Osteoblast (primary cell): ENCODE measurements around the gene CACNA2D3. TPM values are rescaled to one million over a fixed set of nuclear protein-coding genes. Genes with fewer than 3 reads are reported as not detected.
A peak's percentile ranks its signal among the peaks of the same experiment; 100 is the strongest.

Experiments used
- DNase-seq: peaks from one replicate; pipeline ENCODE4 v3.0.0; 2011; ENCODE audit warnings: low spot score, mixed read lengths; ENCODE audit not compliant: insufficient read length; ENCODE audit errors: missing footprints
- H2AFZ ChIP-seq: 2 replicates; pipeline ENCODE4 v1.6.0; 2011; ENCODE audit warnings: mild to moderate bottlenecking, low read length
- H3K27ac ChIP-seq: 2 replicates; pipeline ENCODE4 v1.5.1; 2011; ENCODE audit warnings: mild to moderate bottlenecking, low read depth, low read length, moderate library complexity
- H3K27me3 ChIP-seq: 2 replicates; pipeline ENCODE4 v1.6.0; 2012; ENCODE audit warnings: mild to moderate bottlenecking, control low read depth, inconsistent platforms, low read length, moderate library complexity; ENCODE audit not compliant: insufficient read depth
- H3K36me3 ChIP-seq: 2 replicates; pipeline ENCODE4 v1.5.1; 2011; ENCODE audit warnings: mild to moderate bottlenecking, low read length, control low read depth, moderate library complexity; ENCODE audit not compliant: insufficient read depth
- H3K4me1 ChIP-seq: 2 replicates; pipeline ENCODE4 v1.5.1; 2011; ENCODE audit warnings: mild to moderate bottlenecking, low read length, control low read depth, moderate library complexity; ENCODE audit not compliant: insufficient read depth
- H3K4me2 ChIP-seq: 2 replicates; pipeline ENCODE4 v1.6.0; 2011; ENCODE audit warnings: mild to moderate bottlenecking, low read length; ENCODE audit not compliant: insufficient read depth
- H3K4me3 ChIP-seq: fragments of 200-600 bp; sonication (generic); 3 replicates; pipeline ENCODE4 v1.5.1; 2012; ENCODE audit warnings: mild to moderate bottlenecking, low read length, inconsistent platforms; ENCODE audit not compliant: insufficient read depth
- H3K79me2 ChIP-seq: 2 replicates; pipeline ENCODE4 v1.6.0; 2012; ENCODE audit warnings: mild to moderate bottlenecking, low read length, control low read depth, inconsistent platforms; ENCODE audit not compliant: insufficient read depth
- H3K9me3 ChIP-seq: 2 replicates; pipeline ENCODE4 v1.5.1; 2011; ENCODE audit warnings: low read depth, low read length, control low read depth
- H4K20me1 ChIP-seq: 2 replicates; pipeline ENCODE4 v1.6.0; 2012; ENCODE audit warnings: mild to moderate bottlenecking, low read length, control low read depth; ENCODE audit not compliant: insufficient read depth
- CTCF ChIP-seq: IDR thresholded peaks from 2 replicates; pipeline ENCODE4 v1.5.1; 2011; ENCODE audit warnings: mild to moderate bottlenecking, low read depth, low read length, moderate library complexity; ENCODE audit errors: extremely low read depth
- total RNA-seq: library from RNA; depleted of rRNA; stranded (reverse); fragments of >200 nt; gene quantifications from 2 replicates; pipeline ENCODE4 v1.2.3, GENCODE V29; 2012

CACNA2D3 gene
- total RNA-seq, 1 donor = 0.36 TPM

GRCh38 chr3:54481606-54482365, 359.4 kb downstream of the CACNA2D3 start:
- H3K27ac ChIP-seq = no peak overlapping the region
- H3K4me2 ChIP-seq = no peak overlapping the region
- no peaks in the 10 kb centered on the region for H3K79me2 ChIP-seq
- H3K4me3 ChIP-seq = no peak overlapping the region
- no peaks in the 10 kb centered on the region for H3K4me1 ChIP-seq
- DNase-seq = no peak
- H3K27me3 ChIP-seq = no peaks in the 10 kb centered on the region
- peaks cover 3% of the 10 kb centered on the region for H3K9me3 ChIP-seq
- no peak overlapping the region for H2AFZ ChIP-seq
- TF ChIP-seq CTCF = no peak
- H4K20me1 ChIP-seq = no peaks in the 10 kb centered on the region
- no peaks in the 10 kb centered on the region for H3K36me3 ChIP-seq

- H3K79me2 ChIP-seq = no peaks in the 10 kb centered on the region
- no peaks in the 10 kb centered on the region for H4K20me1 ChIP-seq
- H3K9me3 ChIP-seq = peaks cover 3% of the 10 kb centered on the region
- H3K4me3 ChIP-seq = no peak overlapping the region
- H3K36me3 ChIP-seq = no peaks in the 10 kb centered on the region
- TF ChIP-seq CTCF = no peak
- no peak overlapping the region for H3K4me2 ChIP-seq
- no peak overlapping the region for H2AFZ ChIP-seq
- DNase-seq = no peak
- no peaks in the 10 kb centered on the region for H3K27me3 ChIP-seq
- no peak overlapping the region for H3K27ac ChIP-seq
- H3K4me1 ChIP-seq = no peaks in the 10 kb centered on the region
Observed at GRCh38 chr3:54484334-54484733, 362.0 kb downstream of the CACNA2D3 start.

GRCh38 chr3:54486317-54486716, 364.0 kb downstream of the CACNA2D3 start:
- Histone ChIP-seq H3K9me3 (peaks cover 3% of the 10 kb centered on the region), H3K4me2 (no peak overlapping the region), H2AFZ (no peak overlapping the region), H3K36me3 (no peaks in the 10 kb centered on the region), H3K4me1 (no peaks in the 10 kb centered on the region), H3K4me3 (no peak overlapping the region), H3K27ac (no peak overlapping the region), H4K20me1 (no peaks in the 10 kb centered on the region), H3K27me3 (no peaks in the 10 kb centered on the region), H3K79me2 (no peaks in the 10 kb centered on the region)
- TF ChIP-seq CTCF = no peak
- DNase-seq = peak; percentile 27

GRCh38 chr3:54488297-54488696, 365.9 kb downstream of the CACNA2D3 start:
- DNase-seq = peak; percentile 13
- H3K27me3 ChIP-seq = no peaks in the 10 kb centered on the region

More at GRCh38 chr3:54488297-54488696, 365.9 kb downstream of the CACNA2D3 start:
- no peaks in the 10 kb centered on the region for H3K36me3 ChIP-seq
- H2AFZ ChIP-seq = no peak overlapping the region
- no peaks in the 10 kb centered on the region for H3K4me1 ChIP-seq
- H3K9me3 ChIP-seq = no peaks in the 10 kb centered on the region
- no peak for TF ChIP-seq CTCF
- H3K4me3 ChIP-seq = no peak overlapping the region
- H3K27ac ChIP-seq = no peak overlapping the region
- no peak overlapping the region for H3K4me2 ChIP-seq
- H3K79me2 ChIP-seq = no peaks in the 10 kb centered on the region
- no peaks in the 10 kb centered on the region for H4K20me1 ChIP-seq
